ENCODE measurements around the gene LPIN1.

Gene LPIN1

DNA sequence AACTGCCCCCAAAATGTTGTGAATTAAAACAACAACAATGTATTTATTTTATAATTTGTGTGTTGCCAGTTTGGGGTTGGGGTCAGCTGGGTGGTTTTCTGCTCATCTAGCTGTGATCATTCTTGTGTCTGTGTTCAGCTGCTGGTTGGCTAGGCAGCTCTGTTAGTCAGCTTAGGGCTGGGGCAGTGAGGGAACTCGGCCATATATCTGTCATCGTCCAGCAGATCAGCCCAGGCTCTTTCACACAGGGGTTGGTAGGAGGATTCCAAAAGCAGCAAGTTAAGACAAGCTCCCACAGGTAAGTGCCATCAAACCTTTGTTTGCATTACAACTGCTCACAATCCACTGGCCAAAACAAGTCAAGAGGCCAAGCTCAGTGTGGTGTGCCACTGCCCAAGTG is 121.5 kb downstream of the LPIN1 start:
- DNase-seq (ENCODE audit: low read depth): no peak

DNA sequence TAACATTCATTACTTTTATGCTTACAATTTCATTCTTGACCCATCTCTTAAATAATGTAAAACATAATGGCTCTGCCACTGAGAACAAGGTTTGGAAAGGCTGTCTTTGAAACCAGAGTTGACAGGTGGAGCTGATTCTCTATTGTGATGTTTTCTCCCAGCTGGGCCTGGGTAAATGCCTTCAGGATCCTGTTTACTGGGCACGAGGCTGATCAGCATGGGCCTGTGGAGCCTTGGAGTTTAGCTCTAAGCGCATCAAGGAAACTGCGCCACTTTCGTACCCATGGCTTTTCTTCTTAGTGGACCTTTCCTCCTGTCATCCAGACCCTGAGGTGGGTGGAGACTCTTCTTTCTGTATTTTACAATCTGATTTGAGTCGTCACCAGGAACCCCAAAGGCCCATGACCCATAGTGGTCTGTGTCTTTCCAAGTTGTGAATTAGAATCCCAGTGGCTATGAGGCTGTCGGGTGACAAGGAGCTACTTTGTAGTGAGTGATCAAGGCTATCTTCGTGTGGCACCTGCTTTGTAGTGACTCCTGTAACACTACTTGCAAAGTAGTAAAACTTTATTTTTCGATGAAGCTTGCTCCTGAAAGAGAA is 123.1 kb downstream of the LPIN1 start:
- no peak for DNase-seq (ENCODE audit: low read depth)

DNA sequence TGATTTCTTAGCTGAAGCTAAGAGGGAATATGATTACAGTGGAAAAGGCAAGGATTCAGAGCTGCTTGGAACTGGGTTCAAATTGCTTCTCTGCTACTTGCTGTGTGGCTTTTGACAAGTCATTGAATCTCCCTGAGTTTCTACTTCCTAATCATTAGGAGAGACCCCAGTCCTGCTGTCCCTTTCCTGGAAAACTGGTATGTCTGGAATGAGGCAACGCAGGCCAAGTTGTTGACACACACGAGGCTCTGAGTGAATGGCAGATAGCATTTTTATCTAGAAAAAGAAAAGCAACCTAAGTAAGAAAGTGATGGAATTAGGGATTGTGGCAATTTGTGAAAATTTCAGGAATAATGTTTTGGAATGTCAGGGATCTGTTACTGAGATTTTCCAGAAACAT is 123.6 kb downstream of the LPIN1 start:
- no peak for DNase-seq (ENCODE audit: low read depth)

GRCh38 chr2:11870584-11870983 is 124.2 kb downstream of the LPIN1 start:
- DNase-seq (ENCODE audit: low read depth): no peak

GRCh38 chr2:11871421-11871820 is 125.0 kb downstream of the LPIN1 start:
- DNase-seq (ENCODE audit: low read depth): no peak

DNA sequence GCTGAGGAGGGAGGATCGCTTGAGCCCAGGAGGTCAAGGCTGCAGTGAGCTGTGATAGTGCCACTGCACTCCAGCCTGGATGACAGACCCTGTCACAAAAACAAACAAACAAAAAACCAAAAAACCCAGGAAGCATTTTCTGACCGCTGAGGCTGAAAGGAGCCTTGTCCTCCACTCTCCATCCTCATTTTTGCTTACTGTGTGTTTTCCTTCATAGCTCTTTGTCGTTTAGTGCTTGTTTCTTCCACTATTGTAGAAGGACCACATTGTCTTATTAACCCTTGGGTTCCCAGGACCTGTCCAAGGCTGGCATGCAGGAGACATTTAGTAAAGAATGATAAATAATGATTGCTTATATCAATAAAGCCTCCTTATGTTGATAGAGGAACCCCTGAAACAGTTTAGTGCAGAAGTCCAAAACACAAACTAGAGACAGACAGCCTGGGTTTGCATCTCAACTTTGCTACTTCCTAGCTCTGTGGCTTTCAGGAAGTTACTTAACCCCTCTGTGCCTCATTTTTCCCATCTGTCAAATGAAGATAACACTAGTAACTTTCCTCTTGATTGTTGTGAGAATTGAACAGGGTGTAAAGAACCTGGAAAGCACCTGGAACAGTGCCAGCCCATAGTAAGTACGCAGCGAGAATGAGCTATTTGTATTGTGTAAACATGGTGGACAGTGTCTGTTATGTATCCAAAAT is 126.0 kb downstream of the LPIN1 start:
- no peak for DNase-seq (ENCODE audit: low read depth)

DNA sequence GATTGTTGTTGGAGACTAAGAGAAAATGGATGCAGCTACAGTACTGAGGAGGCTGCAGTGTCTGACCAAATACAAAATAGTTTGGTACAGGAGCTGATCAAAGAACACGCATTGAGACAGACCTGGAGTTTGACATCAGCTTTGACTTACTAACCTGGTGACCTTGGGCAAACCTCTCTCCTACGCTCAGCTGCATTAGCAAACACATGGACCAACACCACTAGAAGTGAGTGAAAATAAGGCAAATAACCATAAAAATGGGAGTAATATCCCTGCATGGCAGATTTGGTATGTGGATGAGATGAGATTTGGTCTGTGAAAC is 126.5 kb downstream of the LPIN1 start:
- no peak for DNase-seq (ENCODE audit: low read depth)

DNA sequence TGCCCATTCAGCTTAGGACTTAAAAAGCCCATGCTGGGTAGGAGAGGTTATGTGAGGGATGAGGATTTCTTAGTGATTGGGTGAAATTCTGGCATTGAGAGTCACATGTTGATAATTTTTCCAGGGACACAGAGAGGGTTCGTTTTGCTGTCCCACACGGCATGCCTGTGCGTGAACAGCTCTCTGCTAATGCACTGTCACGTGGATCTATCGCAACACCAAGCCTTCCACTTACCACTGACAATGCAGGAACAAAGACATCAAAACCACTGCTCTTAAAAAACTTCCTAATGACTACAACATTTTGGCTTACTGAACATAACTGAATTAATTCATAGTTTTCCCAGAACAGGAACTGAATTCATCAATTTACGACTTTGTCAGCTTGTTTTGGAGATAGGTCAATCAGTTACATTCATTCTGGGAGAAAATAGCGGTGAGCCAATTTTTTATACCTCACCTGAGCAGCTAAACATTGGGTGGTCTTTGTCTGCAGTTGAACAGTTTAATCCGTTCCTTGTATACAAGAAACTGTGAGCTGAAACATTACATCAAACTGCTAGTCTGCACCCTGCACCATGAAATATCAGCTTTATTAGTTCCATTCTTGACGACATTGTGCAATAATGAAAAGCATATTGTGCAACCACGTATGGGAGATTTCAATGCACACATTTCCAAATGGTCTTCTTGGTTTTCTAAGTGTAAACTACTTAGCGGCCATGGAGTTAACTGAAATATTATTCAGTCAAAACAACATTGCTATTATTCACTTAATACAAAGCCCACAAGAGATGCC is 127.1 kb downstream of the LPIN1 start:
- no peak for DNase-seq (ENCODE audit: low read depth)

- DNase-seq (ENCODE audit: low read depth): no peak
Measured at GRCh38 chr2:11874861-11875260, 128.4 kb downstream of the LPIN1 start.

- no peak for DNase-seq (ENCODE audit: low read depth)
Measured at GRCh38 chr2:11875481-11875880, 129.0 kb downstream of the LPIN1 start.

GRCh38 chr2:11876436-11876835 is 130.0 kb downstream of the LPIN1 start:
- no peak for DNase-seq (ENCODE audit: low read depth)

DNA sequence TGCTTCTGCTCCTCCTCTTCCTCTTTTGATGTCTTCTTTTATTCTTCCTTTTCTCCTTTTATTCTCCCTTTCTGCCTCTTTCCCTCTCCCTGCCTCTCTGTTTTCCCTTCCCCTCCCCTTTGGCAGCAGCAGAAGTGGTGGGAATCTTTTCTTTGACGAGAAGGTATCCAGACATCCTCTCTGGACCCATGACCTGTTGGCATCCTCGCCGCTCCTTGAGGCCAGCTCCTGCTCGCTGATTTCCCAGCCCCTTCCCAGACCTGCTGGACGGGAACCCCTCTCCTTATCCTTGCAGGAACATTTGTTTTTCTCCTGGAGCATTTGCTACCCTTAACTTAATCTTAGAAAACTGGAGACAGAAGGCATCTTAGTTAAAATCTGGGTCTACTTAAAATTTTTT is 130.5 kb downstream of the LPIN1 start:
- no peak for DNase-seq (ENCODE audit: low read depth)

All from stromal cell of bone marrow (primary cell).